Mammary epithelial cell (primary cell): Measurements from ENCODE around the gene TDRD10.

Experiments used
- EZH2 ChIP-seq: IDR thresholded peaks from 2 replicates; pipeline ENCODE4 v1.6.1; 2012; ENCODE audit warnings: low read length, inconsistent platforms, borderline replicate concordance
- TF ChIP-seq, protein P1 (sequence below), 2 donors: IDR thresholded peaks in 1 of 2; conservative IDR thresholded peaks in 1 of 2; 2 replicates each; pipeline ENCODE4 v1.5.1; 2011 to 2012; ENCODE audit warnings: inconsistent platforms in 2 of 2, low read length in 2 of 2, mild to moderate bottlenecking in 2 of 2, control low read depth in 1 of 2, low read depth in 1 of 2; ENCODE audit not compliant: insufficient read depth in 1 of 2; ENCODE audit errors: extremely low read depth in 1 of 2

DNA sequence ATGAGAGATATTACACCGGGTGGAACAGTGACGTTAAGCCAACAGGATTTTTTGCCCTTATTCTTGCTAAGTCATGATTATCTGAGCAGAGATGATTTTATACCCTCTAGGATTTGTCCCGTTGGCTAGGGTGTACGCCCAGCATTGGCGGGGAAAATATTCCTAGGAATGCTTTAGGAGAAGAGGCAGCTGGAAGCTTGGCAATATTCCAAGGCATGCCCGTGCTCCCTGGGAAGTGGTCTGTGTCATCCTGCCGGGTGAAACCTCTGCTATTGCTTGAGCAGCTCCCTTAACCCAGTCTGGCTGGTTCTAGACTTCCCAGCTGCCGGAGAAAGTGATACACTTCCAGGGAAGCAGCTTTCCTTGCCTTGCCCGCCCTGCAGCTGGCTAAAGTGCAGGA, 81.8 kb downstream of the TDRD10 start:
- TF ChIP-seq, protein P1, sequence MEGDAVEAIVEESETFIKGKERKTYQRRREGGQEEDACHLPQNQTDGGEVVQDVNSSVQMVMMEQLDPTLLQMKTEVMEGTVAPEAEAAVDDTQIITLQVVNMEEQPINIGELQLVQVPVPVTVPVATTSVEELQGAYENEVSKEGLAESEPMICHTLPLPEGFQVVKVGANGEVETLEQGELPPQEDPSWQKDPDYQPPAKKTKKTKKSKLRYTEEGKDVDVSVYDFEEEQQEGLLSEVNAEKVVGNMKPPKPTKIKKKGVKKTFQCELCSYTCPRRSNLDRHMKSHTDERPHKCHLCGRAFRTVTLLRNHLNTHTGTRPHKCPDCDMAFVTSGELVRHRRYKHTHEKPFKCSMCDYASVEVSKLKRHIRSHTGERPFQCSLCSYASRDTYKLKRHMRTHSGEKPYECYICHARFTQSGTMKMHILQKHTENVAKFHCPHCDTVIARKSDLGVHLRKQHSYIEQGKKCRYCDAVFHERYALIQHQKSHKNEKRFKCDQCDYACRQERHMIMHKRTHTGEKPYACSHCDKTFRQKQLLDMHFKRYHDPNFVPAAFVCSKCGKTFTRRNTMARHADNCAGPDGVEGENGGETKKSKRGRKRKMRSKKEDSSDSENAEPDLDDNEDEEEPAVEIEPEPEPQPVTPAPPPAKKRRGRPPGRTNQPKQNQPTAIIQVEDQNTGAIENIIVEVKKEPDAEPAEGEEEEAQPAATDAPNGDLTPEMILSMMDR (conservative IDR thresholded peaks at IDR 0.05 in 1 of 2, IDR thresholded peaks at IDR 0.05 in 1 of 2; ENCODE audit: extremely low read depth in 1 of 2, insufficient read depth in 1 of 2, low read depth in 1 of 2, low read length in 2 of 2), result no peak
- TF ChIP-seq EZH2, result no peak
